AG04449 (cell line): ENCODE data around the gene KNSTRN.

ENCODE experiments used
- CTCF ChIA-PET: fragments of 350-600 bp; formaldehyde crosslinking; extraction: SDS; loops from one replicate; lab custom pipeline; 2021; ENCODE audit warnings: antibody characterized with exemption; lab: Yijun Ruan, JAX
- POLR2A ChIA-PET: fragments of 400-600, 350-600 bp; formaldehyde crosslinking; extraction: SDS; loops from one replicate; lab custom pipeline; 2020; ENCODE audit warnings: antibody characterized with exemption, inconsistent platforms; lab: Yijun Ruan, JAX
- DNase-seq: peaks from one replicate; pipeline ENCODE4 v3.0.0-alpha.2; 2010; ENCODE audit warnings: low read depth, low spot score
- H3K4me3 ChIP-seq: 2 replicates; pipeline ENCODE4 v1.5.1; 2011; ENCODE audit warnings: low read depth, mild to moderate bottlenecking, control low read depth, low read length
- CTCF ChIP-seq: IDR thresholded peaks from one replicate; pipeline ENCODE4 v1.5.1; 2011; ENCODE audit warnings: mild to moderate bottlenecking, moderate library complexity, low read length, control low read depth, inconsistent platforms; ENCODE audit not compliant: insufficient read depth; ENCODE audit errors: missing control alignments

Gene KNSTRN

GRCh38 chr15:40339621-40339945 lies 42.9 kb upstream of the KNSTRN start:
- ChIA-PET CTCF (interaction anchor here (1.1 to 21.8 kb wide), 12 partner anchors 10 to 100 kb away, joined by 3 to 385 read pairs (median 39); partner anchors contain the start of genes ANKRD63, DISP2, INAFM2 and KNSTRN), POLR2A (interaction anchor here (1.4 to 5.2 kb wide), 4 partner anchors 10 to 54 kb away, joined by 3 to 81 read pairs (median 9); partner anchors contain the start of gene INAFM2)
- H3K4me3 ChIP-seq: peak overlapping the region; percentile 58
- DNase-seq: no peak
- TF ChIP-seq CTCF: peak; percentile 31

GRCh38 chr15:40340038-40340739 lies 42.3 kb upstream of the KNSTRN start:
- no peak for TF ChIP-seq CTCF
- no peak for DNase-seq
- H3K4me3 ChIP-seq: peak overlapping the region; percentile 58
- ChIA-PET CTCF (interaction anchor here (1.1 to 21.8 kb wide), 11 partner anchors 10 to 100 kb away, joined by 3 to 385 read pairs (median 60); partner anchors contain the start of genes ANKRD63, DISP2, INAFM2 and PHGR1), POLR2A (interaction anchor here (0.6 to 5.2 kb wide), 5 partner anchors 11 to 1450 kb away, joined by 3 to 81 read pairs (median 5); partner anchors contain the start of gene INAFM2)

- DNase-seq: no peak
- CTCF ChIA-PET: interaction anchor here (0.8 to 21.8 kb wide), 10 partner anchors 12 to 166 kb away, joined by 4 to 385 read pairs (median 86); partner anchors contain the start of genes DISP2, INAFM2, PHGR1 and PLCB2
- peak within 1 kb of the TSS; percentile 58 for H3K4me3 ChIP-seq
- POLR2A ChIA-PET: interaction anchor here (0.5 to 5.2 kb wide), 4 partner anchors 11 to 1450 kb away, joined by 3 to 81 read pairs (median 8); partner anchors contain the start of gene INAFM2
- TF ChIP-seq CTCF: no peak
Observed at GRCh38 chr15:40340740-40341400, 41.7 kb upstream of the KNSTRN start, which contains the start of gene CCDC9B. CCDC9B (minus strand) TSS chr15:40340939; CDS start chr15:40340819, 120 bp downstream.

GRCh38 chr15:40342416-40343320 lies 39.9 kb upstream of the KNSTRN start:
- H3K4me3 ChIP-seq: no peak overlapping the region
- CTCF ChIA-PET: interaction anchor here (0.9 to 21.8 kb wide), 13 partner anchors 9 to 126 kb away, joined by 3 to 385 read pairs (median 34); partner anchors contain the start of genes DISP2, INAFM2, IVD and PHGR1
- no peak for DNase-seq
- POLR2A ChIA-PET: interaction anchor here (0.9 to 5.2 kb wide), 6 partner anchors 12 to 47 kb away, joined by 3 to 81 read pairs (median 4); partner anchors contain the start of gene DISP2
- TF ChIP-seq CTCF: no peak

GRCh38 chr15:40343512-40343911 lies 39.0 kb upstream of the KNSTRN start:
- no peak overlapping the region; the same call in 1 of the 2 replicates for H3K4me3 ChIP-seq
- POLR2A ChIA-PET: interaction anchor here (0.9 to 1.5 kb wide), 7 partner anchors 10 to 62 kb away, joined by 3 to 4 read pairs (median 3); partner anchors contain the start of genes DISP2 and IVD
- no peak for TF ChIP-seq CTCF
- peak; percentile 94 for DNase-seq
- CTCF ChIA-PET: interaction anchor here (0.9 to 21.8 kb wide), 26 partner anchors 7 to 126 kb away, joined by 3 to 385 read pairs (median 10); partner anchors contain the start of genes DISP2, INAFM2, IVD and PHGR1
